Measurements from ENCODE around the gene CDKN2D. TPM values are rescaled to one million over a fixed set of nuclear protein-coding genes. Genes with fewer than 3 reads are reported as not detected.

CDKN2D gene
- total RNA-seq (ENCODE audit: unreplicated experiment), result 68.3 TPM
- long read RNA-seq, transcript CDKN2D-201 (3 exons, 1,086 nt), result minor isoform, 23 of 58 reads
- long read RNA-seq, transcript CDKN2D-202 (2 exons, 1,422 nt), result major isoform, 34 of 58 reads
- long read RNA-seq, partial matches to known transcripts, result 0 of 58 reads
- long read RNA-seq, other reads (novel, unspliced or antisense), result 1 of 58 reads

- Mint-ChIP-seq H3K9me3 (ENCODE audit: unreplicated experiment) (peaks cover 8% of the 10 kb centered on the region), H3K4me1 (ENCODE audit: low read depth, unreplicated experiment) (peaks cover 19% of the 10 kb centered on the region), H3K27me3 (ENCODE audit: unreplicated experiment) (peaks cover 9% of the 10 kb centered on the region), H3K36me3 (ENCODE audit: unreplicated experiment) (no peaks in the 10 kb centered on the region), H3K4me3 (ENCODE audit: unreplicated experiment) (peak within 1 kb of the TSS; percentile 98), H3K27ac (ENCODE audit: unreplicated experiment) (peak within 1 kb of the TSS; percentile 85)
- DNase-seq, result peak; percentile 100
- peak; percentile 67 for TF ChIP-seq CTCF (IDR thresholded peaks at IDR 0.05; ENCODE audit: partially characterized antibody, unreplicated experiment)
These were observed at the start of gene CDKN2D for GRCh38 chr19:10568826-10569651. CDKN2D (minus strand) TSS chr19:10568979; CDS start chr19:10568653, 326 bp downstream.

DNA sequence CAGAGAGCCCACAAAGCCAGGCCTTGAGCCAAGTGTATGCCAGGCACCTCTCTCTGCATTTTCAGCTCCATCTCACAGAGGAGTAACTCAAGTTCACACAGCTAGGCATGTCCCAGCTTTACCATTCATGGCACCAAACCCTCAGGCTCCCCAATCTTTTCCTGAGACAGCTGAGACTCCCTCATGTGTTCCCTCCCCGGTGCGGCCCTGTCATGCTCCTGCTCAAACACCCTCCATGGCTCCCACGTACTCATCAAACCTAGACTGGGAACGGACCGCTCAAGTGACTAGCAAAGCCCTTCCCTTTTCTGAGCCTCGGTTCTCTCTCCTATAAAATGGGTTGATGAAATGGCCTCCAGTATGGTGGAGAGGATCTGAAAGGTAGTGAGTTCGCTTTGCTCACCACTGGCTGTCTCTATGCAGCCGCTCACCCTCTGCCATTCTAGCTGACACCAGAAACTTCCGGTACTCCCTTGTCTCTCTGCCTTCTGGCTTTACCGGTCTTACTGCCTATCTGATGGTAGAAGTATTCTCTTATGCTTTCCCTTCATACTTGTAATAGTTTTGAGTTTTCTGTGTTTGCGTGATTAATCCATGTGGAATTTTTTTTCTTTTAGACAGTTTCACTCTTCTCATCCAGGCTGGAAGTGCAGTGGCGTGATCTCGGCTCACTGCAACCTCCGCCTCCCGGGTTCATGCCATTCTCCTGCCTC, 48.8 kb upstream of the CDKN2D start:
- Mint-ChIP-seq H3K4me1 (ENCODE audit: low read depth, unreplicated experiment) (peaks cover 1% of the 10 kb centered on the region), H3K27me3 (ENCODE audit: unreplicated experiment) (no peaks in the 10 kb centered on the region), H3K9me3 (ENCODE audit: unreplicated experiment) (peaks cover 2% of the 10 kb centered on the region), H3K4me3 (ENCODE audit: unreplicated experiment) (no peak overlapping the region), H3K36me3 (ENCODE audit: unreplicated experiment) (no peaks in the 10 kb centered on the region), H3K27ac (ENCODE audit: unreplicated experiment) (no peak overlapping the region)
- DNase-seq, result no peak
- no peak for TF ChIP-seq CTCF (IDR thresholded peaks at IDR 0.05; ENCODE audit: partially characterized antibody, unreplicated experiment)

GRCh38 chr19:10615429-10616023, 46.7 kb upstream of the CDKN2D start:
- Mint-ChIP-seq H3K36me3 (ENCODE audit: unreplicated experiment) (no peaks in the 10 kb centered on the region), H3K27ac (ENCODE audit: unreplicated experiment) (no peak overlapping the region), H3K4me1 (ENCODE audit: low read depth, unreplicated experiment) (peaks cover 3% of the 10 kb centered on the region), H3K27me3 (ENCODE audit: unreplicated experiment) (no peaks in the 10 kb centered on the region), H3K9me3 (ENCODE audit: unreplicated experiment) (peaks cover 2% of the 10 kb centered on the region), H3K4me3 (ENCODE audit: unreplicated experiment) (no peak overlapping the region)
- no peak for TF ChIP-seq CTCF (IDR thresholded peaks at IDR 0.05; ENCODE audit: partially characterized antibody, unreplicated experiment)
- DNase-seq, result no peak

- Mint-ChIP-seq H3K4me3 (ENCODE audit: unreplicated experiment) (no peak overlapping the region), H3K4me1 (ENCODE audit: low read depth, unreplicated experiment) (peaks cover 3% of the 10 kb centered on the region), H3K27me3 (ENCODE audit: unreplicated experiment) (no peaks in the 10 kb centered on the region), H3K9me3 (ENCODE audit: unreplicated experiment) (peaks cover 2% of the 10 kb centered on the region), H3K27ac (ENCODE audit: unreplicated experiment) (no peak overlapping the region), H3K36me3 (ENCODE audit: unreplicated experiment) (no peaks in the 10 kb centered on the region)
- no peak for DNase-seq
- TF ChIP-seq CTCF (IDR thresholded peaks at IDR 0.05; ENCODE audit: partially characterized antibody, unreplicated experiment), result no peak
These were observed 43.8 kb upstream of the CDKN2D start for GRCh38 chr19:10612499-10613119.
